Prostate gland (tissue), 2 donors: ENCODE data around the gene FXYD2. TPM values are rescaled to one million over a fixed set of nuclear protein-coding genes. Genes with fewer than 3 reads are reported as not detected.
A peak's percentile ranks its signal among the peaks of the same experiment; 100 is the strongest.

Experiments
- DNase-seq: peaks from one replicate; pipeline ENCODE4 v3.0.0-alpha.2; 2019; ENCODE audit warnings: low spot score
- H3K27ac ChIP-seq, 2 donors: fragments of 200-600 bp; sonication (generic); 2 replicates each; pipeline ENCODE4 v1.5.1; 2017 to 2019
- H3K27me3 ChIP-seq: fragments of 200-600 bp; sonication (generic); replicated peaks from 2 replicates; pipeline ENCODE4 v1.5.1; 2019; ENCODE audit not compliant: insufficient read depth
- H3K36me3 ChIP-seq, 2 donors: fragments of 200-600 bp; sonication (generic); 1 replicate in 1 of 2; 2 replicates in 1 of 2; pipeline versions ENCODE4 v1.5.1 to v1.8.1; 2017 to 2019
- H3K4me1 ChIP-seq: fragments of 200-600 bp; sonication (generic); replicated peaks from 2 replicates; pipeline ENCODE4 v1.5.1; 2019
- H3K4me3 ChIP-seq, 2 donors: fragments of 200-600 bp; sonication (generic); 2 replicates each; pipeline ENCODE4 v1.5.1; 2017 to 2019
- H3K9me3 ChIP-seq: fragments of 200-600 bp; sonication (generic); 2 replicates; pipeline ENCODE4 v1.5.1; 2017
- POLR2A ChIP-seq: fragments of 450-650 bp; IDR thresholded peaks from one replicate; pipeline ENCODE4 v1.6.1; 2016; ENCODE audit warnings: antibody characterized with exemption, mild to moderate bottlenecking
- POLR2AphosphoS5 ChIP-seq: sonication (generic); formaldehyde crosslinking; IDR thresholded peaks from one replicate; pipeline ENCODE4 v1.6.1; 2017; ENCODE audit warnings: antibody characterized with exemption
- WGBS: methylation state at CpG from one replicate; pipeline ENCODE4 v1.1.5; 2018; 5-methylcytosine and 5-hydroxymethylcytosine counted together
- intact Hi-C: fragments of 100-400 bp; cut with DNase I; formaldehyde crosslinking; loops from one replicate; pipeline ENCODE4 v1.14.2; 2022
- total RNA-seq, 2 donors: library from RNA; depleted of rRNA; stranded (reverse); fragments of >200 nt; gene quantifications; one replicate each; pipeline ENCODE4 v1.1.0, GENCODE V29; 2016
- TF ChIP-seq, protein P1 (sequence below), 4 experiments: fragments of 200-600 bp in 2 of 4; fragments of 450-650 bp in 2 of 4; sonication (generic) in 2 of 4; IDR thresholded peaks; 1 replicate in 3 of 4; 2 replicates in 1 of 4; pipeline ENCODE4 v1.5.1; 2016 to 2019; ENCODE audit warnings: antibody characterized with exemption in 4 of 4, mild to moderate bottlenecking in 2 of 4, moderate library complexity in 2 of 4

The FXYD2 gene
- total RNA-seq, 2 donors from 2014 or later: 0.87 to 1.8 TPM

DNA sequence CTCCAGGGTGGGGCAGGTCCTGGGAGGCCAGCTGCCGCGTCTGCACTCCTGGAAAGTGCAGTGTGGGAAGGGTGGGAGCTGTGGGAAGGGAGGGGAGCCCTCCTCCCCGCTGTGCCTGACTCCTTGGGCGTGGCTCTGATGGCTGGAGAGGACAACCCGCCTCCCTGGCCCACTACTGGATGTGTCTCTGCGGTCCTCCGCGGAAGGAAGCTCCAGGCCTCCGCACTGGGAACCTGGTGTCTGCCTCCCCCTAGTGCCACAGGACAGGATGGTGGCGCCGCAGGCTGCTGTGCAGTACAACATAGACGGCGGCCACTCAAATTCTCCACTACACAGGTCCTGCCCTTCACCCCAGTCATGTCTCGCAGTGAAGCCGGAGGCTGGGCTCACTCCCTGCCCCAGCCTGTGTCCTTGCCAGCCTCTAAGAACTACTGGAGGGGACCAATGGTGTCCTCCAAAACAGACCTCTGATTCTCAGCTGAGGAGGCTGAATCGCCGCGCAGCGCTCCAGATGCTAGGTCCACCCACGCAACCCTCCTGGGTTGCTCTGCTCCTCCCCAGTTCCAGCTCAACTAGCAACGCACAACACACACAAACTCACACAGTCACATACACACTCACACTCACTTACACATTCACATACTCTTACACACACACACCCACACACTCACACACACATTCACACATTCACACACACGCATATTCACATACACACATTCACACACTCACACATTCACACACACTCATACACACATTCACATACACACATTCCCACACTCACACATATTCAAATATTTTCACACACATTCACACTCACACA lies 15.1 kb downstream of the FXYD2 start:
- Histone ChIP-seq H3K4me1 (no peaks in the 10 kb centered on the region), H3K36me3 (no peaks in the 10 kb centered on the region), H3K9me3 (no peaks in the 10 kb centered on the region), H3K27me3 (no peaks in the 10 kb centered on the region), H3K27ac (no peak overlapping the region), H3K4me3 (no peak overlapping the region)
- DNase-seq: peak; percentile 19
- TF ChIP-seq, protein P1, sequence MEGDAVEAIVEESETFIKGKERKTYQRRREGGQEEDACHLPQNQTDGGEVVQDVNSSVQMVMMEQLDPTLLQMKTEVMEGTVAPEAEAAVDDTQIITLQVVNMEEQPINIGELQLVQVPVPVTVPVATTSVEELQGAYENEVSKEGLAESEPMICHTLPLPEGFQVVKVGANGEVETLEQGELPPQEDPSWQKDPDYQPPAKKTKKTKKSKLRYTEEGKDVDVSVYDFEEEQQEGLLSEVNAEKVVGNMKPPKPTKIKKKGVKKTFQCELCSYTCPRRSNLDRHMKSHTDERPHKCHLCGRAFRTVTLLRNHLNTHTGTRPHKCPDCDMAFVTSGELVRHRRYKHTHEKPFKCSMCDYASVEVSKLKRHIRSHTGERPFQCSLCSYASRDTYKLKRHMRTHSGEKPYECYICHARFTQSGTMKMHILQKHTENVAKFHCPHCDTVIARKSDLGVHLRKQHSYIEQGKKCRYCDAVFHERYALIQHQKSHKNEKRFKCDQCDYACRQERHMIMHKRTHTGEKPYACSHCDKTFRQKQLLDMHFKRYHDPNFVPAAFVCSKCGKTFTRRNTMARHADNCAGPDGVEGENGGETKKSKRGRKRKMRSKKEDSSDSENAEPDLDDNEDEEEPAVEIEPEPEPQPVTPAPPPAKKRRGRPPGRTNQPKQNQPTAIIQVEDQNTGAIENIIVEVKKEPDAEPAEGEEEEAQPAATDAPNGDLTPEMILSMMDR (IDR thresholded peaks at IDR 0.05): peak in 2 of 4 experiments; percentile 48 to 55
- no peak for TF ChIP-seq POLR2AphosphoS5
- TF ChIP-seq POLR2A: no peak
- intact Hi-C loops: loop anchor here (5.0 kb wide), 1 partner anchor 138 kb away; no protein-coding TSS in a partner anchor
- WGBS: 40% methylated on average over 18 of the region's 22 CpGs

DNA sequence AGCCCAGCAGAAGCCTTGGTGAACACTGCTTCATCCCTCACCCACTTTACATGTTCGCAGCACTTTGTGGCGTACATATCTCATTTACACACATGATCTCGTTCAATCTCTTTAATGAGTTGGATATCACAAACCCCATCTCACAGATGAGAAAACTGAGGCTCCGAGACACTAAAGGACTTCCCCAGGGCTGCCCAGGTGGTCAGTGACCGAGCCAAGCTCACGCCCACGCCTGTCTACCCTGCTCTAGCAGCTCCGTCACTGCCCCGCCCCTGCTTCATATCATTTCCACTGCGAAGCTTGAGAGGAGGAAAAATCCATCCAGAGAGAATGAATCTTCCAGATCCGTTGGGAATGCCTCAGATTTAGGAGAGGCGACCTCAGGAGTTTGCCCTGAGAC lies 15.8 kb downstream of the FXYD2 start:
- H3K4me1 ChIP-seq: no peaks in the 10 kb centered on the region
- H3K27me3 ChIP-seq: no peaks in the 10 kb centered on the region
- WGBS: 74% methylated on average over 12 of the region's 12 CpGs
- H3K4me3 ChIP-seq: no peak overlapping the region
- TF ChIP-seq, protein P1 (IDR thresholded peaks at IDR 0.05): no peak
- TF ChIP-seq POLR2A (no peak), POLR2AphosphoS5 (no peak)
- no peaks in the 10 kb centered on the region for H3K36me3 ChIP-seq
- intact Hi-C loops: loop anchor here (5.0 kb wide), 1 partner anchor 139 kb away; no protein-coding TSS in a partner anchor
- no peaks in the 10 kb centered on the region for H3K9me3 ChIP-seq
- no peak overlapping the region for H3K27ac ChIP-seq
- no peak for DNase-seq

DNA sequence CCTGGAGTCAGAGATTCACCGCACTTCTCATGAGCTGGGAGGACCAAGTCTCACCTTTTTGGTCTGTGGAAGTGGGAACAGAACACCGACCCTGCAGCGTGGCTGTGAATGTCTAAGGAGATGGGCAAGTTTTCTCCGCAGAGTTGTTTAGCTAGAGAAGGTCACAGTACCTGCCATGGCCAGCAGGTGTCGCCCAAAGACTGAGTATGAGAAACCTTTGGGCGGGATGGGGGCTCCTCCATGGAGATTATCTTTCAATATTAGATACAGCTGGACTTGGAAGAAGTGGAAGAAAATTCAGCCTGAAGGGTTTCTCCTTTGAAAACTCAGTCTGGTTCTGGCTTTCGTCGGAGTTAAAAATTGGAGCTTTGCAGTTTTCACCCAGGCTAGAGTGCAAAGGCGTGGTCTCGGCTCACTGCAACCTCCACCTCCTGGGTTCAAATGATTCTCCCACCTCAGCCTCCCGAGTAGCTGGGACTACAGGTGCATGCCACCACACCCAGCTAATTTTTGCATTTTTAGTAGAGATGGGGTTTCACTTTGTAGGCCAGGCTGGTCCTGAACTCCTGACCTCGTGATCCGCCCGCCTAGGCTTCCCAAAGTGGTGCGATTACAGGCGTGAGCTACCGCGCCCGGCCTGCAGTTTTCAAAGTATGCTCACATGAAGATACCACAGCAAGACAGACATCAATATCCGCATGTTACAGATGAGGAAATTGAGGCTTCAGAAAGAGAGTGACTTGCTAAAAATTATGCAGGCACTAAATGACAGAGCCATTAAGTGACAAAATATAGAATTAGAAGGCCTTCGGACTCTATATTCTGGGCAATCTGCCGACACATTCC lies 16.8 kb downstream of the FXYD2 start:
- peak; percentile 48 for DNase-seq
- Histone ChIP-seq H3K36me3 (no peaks in the 10 kb centered on the region), H3K4me3 (no peak overlapping the region), H3K4me1 (no peaks in the 10 kb centered on the region), H3K27ac (no peak overlapping the region), H3K9me3 (no peaks in the 10 kb centered on the region), H3K27me3 (no peaks in the 10 kb centered on the region)
- TF ChIP-seq, protein P1 (IDR thresholded peaks at IDR 0.05): peak; percentile 80 to 87 (median 86)
- no peak for TF ChIP-seq POLR2A
- 64% methylated on average over 22 of the region's 22 CpGs for WGBS
- intact Hi-C loops: loop anchor here (5.0 kb wide), 1 partner anchor 140 kb away; no protein-coding TSS in a partner anchor

DNA sequence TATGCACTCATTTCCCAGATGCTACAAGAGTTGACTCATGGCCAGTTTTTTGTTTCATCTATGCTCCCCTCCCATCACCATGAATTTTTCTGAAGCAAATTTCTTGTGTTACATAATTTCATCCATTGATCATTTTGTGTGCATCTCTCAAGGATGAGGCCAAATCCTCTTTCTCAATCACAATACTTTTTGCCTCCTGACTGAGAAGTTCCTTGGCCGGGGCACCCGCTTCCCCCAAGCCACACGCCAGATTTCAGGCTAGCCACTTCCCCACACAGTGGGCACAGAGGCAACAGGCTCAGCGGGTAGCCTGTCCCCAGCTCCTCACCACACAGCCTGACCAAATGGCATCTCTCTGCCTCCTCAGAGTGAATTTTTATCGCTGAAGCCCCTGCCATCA lies 17.7 kb downstream of the FXYD2 start:
- intact Hi-C loops: loop anchor here (5.0 kb wide), 1 partner anchor 140 kb away; no protein-coding TSS in a partner anchor
- 93% methylated on average over 5 of the region's 5 CpGs for WGBS
- Histone ChIP-seq H3K36me3 (no peaks in the 10 kb centered on the region), H3K9me3 (no peaks in the 10 kb centered on the region), H3K4me3 (no peak overlapping the region), H3K27me3 (no peaks in the 10 kb centered on the region), H3K4me1 (no peaks in the 10 kb centered on the region), H3K27ac (no peak overlapping the region)
- TF ChIP-seq POLR2A (no peak), POLR2AphosphoS5 (no peak)
- TF ChIP-seq, protein P1 (IDR thresholded peaks at IDR 0.05): no peak
- no peak for DNase-seq
